Panc1 (cell line): ENCODE data around the gene HEG1. TPM values are rescaled to one million over a fixed set of nuclear protein-coding genes. Genes with fewer than 3 reads are reported as not detected.

Source experiments
- ATAC-seq: fragments of 200-7000 bp; cut with Tn5 transposase; 2 replicates; pipeline ENCODE4 v1.9.1; 2020; ENCODE audit warnings: mild to moderate bottlenecking, moderate library complexity
- BruUV-seq: library from RNA; stranded (reverse); fragments of 400-500 nt; replicated peaks from 2 replicates; lab custom pipeline; 2021; lab: Mats Ljungman, UMichigan
- CTCF ChIA-PET: fragments of 300-600 bp; sonication (Branson Sonifier 250); formaldehyde crosslinking; loops from one replicate; lab custom pipeline; 2022; ENCODE audit warnings: antibody characterized with exemption; lab: Charles Lee
- POLR2A ChIA-PET: fragments of 300-600 bp; sonication (Branson Sonifier 250); formaldehyde crosslinking; loops from one replicate; lab custom pipeline; 2022; ENCODE audit warnings: antibody characterized with exemption; lab: Charles Lee
- DNase-seq: peaks from one replicate; pipeline ENCODE4 v3.0.0-alpha.2; 2010; ENCODE audit warnings: low read depth, low spot score
- H3K27ac ChIP-seq: 2 replicates; pipeline ENCODE4 v1.5.1; 2011; ENCODE audit warnings: mild to moderate bottlenecking, low read length, inconsistent platforms
- H3K27me3 ChIP-seq: fragments of 200-500 bp; sonication (Bioruptor generic); 2 replicates; pipeline ENCODE4 v1.6.0; 2014; ENCODE audit warnings: low read length, inconsistent platforms; ENCODE audit not compliant: control insufficient read depth, insufficient read depth
- H3K36me3 ChIP-seq: fragments of 200-500 bp; sonication (Bioruptor generic); 2 replicates; pipeline ENCODE4 v1.5.1; 2014; ENCODE audit warnings: inconsistent platforms, mild to moderate bottlenecking, low read length, moderate library complexity; ENCODE audit not compliant: control insufficient read depth, insufficient read depth
- H3K4me1 ChIP-seq: 2 replicates; pipeline ENCODE4 v1.5.1; 2011; ENCODE audit warnings: inconsistent platforms, mild to moderate bottlenecking, low read length, moderate library complexity; ENCODE audit not compliant: control insufficient read depth, insufficient read depth
- H3K4me3 ChIP-seq, 2 experiments: 2 replicates each; pipeline ENCODE4 v1.5.1; 2011 to 2012; ENCODE audit warnings: low read depth in 2 of 2, low read length in 2 of 2, mild to moderate bottlenecking in 2 of 2, inconsistent platforms in 1 of 2, moderate library complexity in 1 of 2
- H3K9me3 ChIP-seq: fragments of 200-500 bp; sonication (Bioruptor generic); 2 replicates; pipeline ENCODE4 v1.5.1; 2014; ENCODE audit warnings: low read depth, mild to moderate bottlenecking, inconsistent platforms, low read length, moderate library complexity; ENCODE audit not compliant: control insufficient read depth, insufficient read depth
- POLR2AphosphoS5 ChIP-seq: IDR thresholded peaks from 2 replicates; pipeline ENCODE4 v1.6.1; 2012; ENCODE audit warnings: mild to moderate bottlenecking, low read depth, low read length, moderate library complexity
- SIN3A ChIP-seq: IDR thresholded peaks from 2 replicates; pipeline ENCODE4 v1.6.1; 2012; ENCODE audit warnings: low read depth, mild to moderate bottlenecking, low read length, moderate library complexity, borderline replicate concordance; ENCODE audit not compliant: insufficient read depth
- TCF7L2 ChIP-seq: IDR thresholded peaks from 2 replicates; pipeline ENCODE4 v1.6.1; 2011; ENCODE audit warnings: mild to moderate bottlenecking, low read depth, low read length, inconsistent platforms
- in situ Hi-C: cut with HindIII; loops from 2 replicates; pipeline ENCODE4 v1.10.0; 2016; ENCODE audit warnings: low sequenced_read_pairs, low pct_unique_long_range_greater_than_20kb
- intact Hi-C: fragments of 100-400 bp; cut with micrococcal nuclease; formaldehyde crosslinking; loops from one replicate; pipeline ENCODE4 v1.10.0; 2022; ENCODE audit not compliant: unreplicated experiment
- total RNA-seq: library from RNA; stranded (reverse); gene quantifications from one replicate; pipeline ENCODE4 v1.2.1, GENCODE V29; 2021; ENCODE audit not compliant: unreplicated experiment
- TF ChIP-seq, protein P1 (sequence below), 2 experiments: IDR thresholded peaks; 2 replicates each; pipeline ENCODE4 v1.6.1; 2011 to 2012; ENCODE audit warnings: low read depth in 2 of 2, control low read depth in 1 of 2, low read length in 1 of 2, mild to moderate bottlenecking in 1 of 2, moderate library complexity in 1 of 2; ENCODE audit not compliant: insufficient read depth in 1 of 2
- TF ChIP-seq, protein P2 (sequence below): fragments of 450-650 bp; IDR thresholded peaks from 2 replicates; pipeline ENCODE4 v1.5.1; 2017; ENCODE audit warnings: mild to moderate bottlenecking

HEG1 gene
- total RNA-seq, 1 experiment from 2014 or later: 141 TPM

GRCh38 chr3:124984754-124985153 is 71.0 kb downstream of the HEG1 start:
- H3K27ac ChIP-seq: no peak overlapping the region
- ATAC-seq (no peak), DNase-seq (no peak)
- no TSS peak for BruUV-seq
- in situ Hi-C loops (no loop called here), intact Hi-C loops (loop anchor here (10.0 kb wide), 1 partner anchor 50 kb away; the partner anchor contains the start of gene MUC13)
- H3K4me1 ChIP-seq: 0 out of 2 replicates have a peak, but pooled peaks cover 3% of the 10 kb centered on the region
- no peak overlapping the region for H3K4me3 ChIP-seq
- POLR2A ChIA-PET: no interaction called here
- H3K36me3 ChIP-seq: 0 out of 2 replicates have a peak, but pooled peaks cover 4% of the 10 kb centered on the region
- no peaks in the 10 kb centered on the region for H3K27me3 ChIP-seq
- TF ChIP-seq, protein P1, sequence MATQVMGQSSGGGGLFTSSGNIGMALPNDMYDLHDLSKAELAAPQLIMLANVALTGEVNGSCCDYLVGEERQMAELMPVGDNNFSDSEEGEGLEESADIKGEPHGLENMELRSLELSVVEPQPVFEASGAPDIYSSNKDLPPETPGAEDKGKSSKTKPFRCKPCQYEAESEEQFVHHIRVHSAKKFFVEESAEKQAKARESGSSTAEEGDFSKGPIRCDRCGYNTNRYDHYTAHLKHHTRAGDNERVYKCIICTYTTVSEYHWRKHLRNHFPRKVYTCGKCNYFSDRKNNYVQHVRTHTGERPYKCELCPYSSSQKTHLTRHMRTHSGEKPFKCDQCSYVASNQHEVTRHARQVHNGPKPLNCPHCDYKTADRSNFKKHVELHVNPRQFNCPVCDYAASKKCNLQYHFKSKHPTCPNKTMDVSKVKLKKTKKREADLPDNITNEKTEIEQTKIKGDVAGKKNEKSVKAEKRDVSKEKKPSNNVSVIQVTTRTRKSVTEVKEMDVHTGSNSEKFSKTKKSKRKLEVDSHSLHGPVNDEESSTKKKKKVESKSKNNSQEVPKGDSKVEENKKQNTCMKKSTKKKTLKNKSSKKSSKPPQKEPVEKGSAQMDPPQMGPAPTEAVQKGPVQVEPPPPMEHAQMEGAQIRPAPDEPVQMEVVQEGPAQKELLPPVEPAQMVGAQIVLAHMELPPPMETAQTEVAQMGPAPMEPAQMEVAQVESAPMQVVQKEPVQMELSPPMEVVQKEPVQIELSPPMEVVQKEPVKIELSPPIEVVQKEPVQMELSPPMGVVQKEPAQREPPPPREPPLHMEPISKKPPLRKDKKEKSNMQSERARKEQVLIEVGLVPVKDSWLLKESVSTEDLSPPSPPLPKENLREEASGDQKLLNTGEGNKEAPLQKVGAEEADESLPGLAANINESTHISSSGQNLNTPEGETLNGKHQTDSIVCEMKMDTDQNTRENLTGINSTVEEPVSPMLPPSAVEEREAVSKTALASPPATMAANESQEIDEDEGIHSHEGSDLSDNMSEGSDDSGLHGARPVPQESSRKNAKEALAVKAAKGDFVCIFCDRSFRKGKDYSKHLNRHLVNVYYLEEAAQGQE (IDR thresholded peaks at IDR 0.05; ENCODE audit: insufficient read depth in 1 of 2, low read depth in 2 of 2, low read length in 1 of 2): no peak
- TF ChIP-seq SIN3A: no peak
- no peak for TF ChIP-seq POLR2AphosphoS5
- TF ChIP-seq TCF7L2: no peak
- TF ChIP-seq, protein P2, sequence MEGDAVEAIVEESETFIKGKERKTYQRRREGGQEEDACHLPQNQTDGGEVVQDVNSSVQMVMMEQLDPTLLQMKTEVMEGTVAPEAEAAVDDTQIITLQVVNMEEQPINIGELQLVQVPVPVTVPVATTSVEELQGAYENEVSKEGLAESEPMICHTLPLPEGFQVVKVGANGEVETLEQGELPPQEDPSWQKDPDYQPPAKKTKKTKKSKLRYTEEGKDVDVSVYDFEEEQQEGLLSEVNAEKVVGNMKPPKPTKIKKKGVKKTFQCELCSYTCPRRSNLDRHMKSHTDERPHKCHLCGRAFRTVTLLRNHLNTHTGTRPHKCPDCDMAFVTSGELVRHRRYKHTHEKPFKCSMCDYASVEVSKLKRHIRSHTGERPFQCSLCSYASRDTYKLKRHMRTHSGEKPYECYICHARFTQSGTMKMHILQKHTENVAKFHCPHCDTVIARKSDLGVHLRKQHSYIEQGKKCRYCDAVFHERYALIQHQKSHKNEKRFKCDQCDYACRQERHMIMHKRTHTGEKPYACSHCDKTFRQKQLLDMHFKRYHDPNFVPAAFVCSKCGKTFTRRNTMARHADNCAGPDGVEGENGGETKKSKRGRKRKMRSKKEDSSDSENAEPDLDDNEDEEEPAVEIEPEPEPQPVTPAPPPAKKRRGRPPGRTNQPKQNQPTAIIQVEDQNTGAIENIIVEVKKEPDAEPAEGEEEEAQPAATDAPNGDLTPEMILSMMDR: no peak
- no peaks in the 10 kb centered on the region for H3K9me3 ChIP-seq
- CTCF ChIA-PET: no interaction called here

- H3K4me3 ChIP-seq: no peak overlapping the region
- CTCF ChIA-PET: interaction anchor here (0.7 kb wide), 1 partner anchor 24 kb away, joined by 4 read pairs; no protein-coding TSS in a partner anchor
- DNase-seq: no peak
- ATAC-seq: no peak
- H3K27me3 ChIP-seq: no peaks in the 10 kb centered on the region
- BruUV-seq: no TSS peak
- in situ Hi-C loops (no loop called here), intact Hi-C loops (loop anchor here (10.0 kb wide), 1 partner anchor 48 kb away; the partner anchor contains the start of gene MUC13)
- H3K4me1 ChIP-seq: 0 out of 2 replicates have a peak, but pooled peaks cover 3% of the 10 kb centered on the region
- POLR2A ChIA-PET: interaction anchor here (0.6 to 1.0 kb wide), 2 partner anchors 9 to 212 kb away, joined by 3 to 4 read pairs; no protein-coding TSS in a partner anchor
- H3K27ac ChIP-seq: no peak overlapping the region
- TF ChIP-seq, protein P1 (IDR thresholded peaks at IDR 0.05; ENCODE audit: insufficient read depth in 1 of 2, low read depth in 2 of 2, low read length in 1 of 2): no peak
- TF ChIP-seq, protein P2: no peak
- TF ChIP-seq SIN3A: no peak
- TF ChIP-seq TCF7L2: no peak
- no peak for TF ChIP-seq POLR2AphosphoS5
- no peaks in the 10 kb centered on the region for H3K9me3 ChIP-seq
- H3K36me3 ChIP-seq: no peaks in the 10 kb centered on the region
Measured at GRCh38 chr3:124982855-124983254, 72.9 kb downstream of the HEG1 start.
